Tibial nerve (tissue), 4 donors: ENCODE results near the gene DTYMK. TPM values are rescaled to one million over a fixed set of nuclear protein-coding genes. Genes with fewer than 3 reads are reported as not detected.

Experiments
- DNase-seq, 2 donors: peaks; one replicate each; pipeline ENCODE4 v3.0.0-alpha.2; 2019; ENCODE audit warnings: low spot score in 2 of 2
- H3K27ac ChIP-seq, 4 donors: fragments of 200-600 bp; sonication (generic) in 3 of 4; one replicate each; pipeline ENCODE4 v1.5.1; 2017 to 2019; ENCODE audit warnings: mild to moderate bottlenecking in 1 of 4
- H3K27me3 ChIP-seq, 2 donors: fragments of 200-600 bp; sonication (generic) in 1 of 2; one replicate each; pipeline versions ENCODE4 v1.5.1 to v1.6.0; 2017 to 2019
- H3K36me3 ChIP-seq, 3 donors: fragments of 200-600 bp; sonication (generic); one replicate each; pipeline ENCODE4 v1.5.1; 2018 to 2019
- H3K4me1 ChIP-seq, 4 donors: fragments of 200-600 bp; sonication (generic) in 3 of 4; one replicate each; pipeline ENCODE4 v1.5.1; 2017 to 2019
- H3K4me3 ChIP-seq, 4 donors: fragments of 200-600 bp; sonication (generic) in 3 of 4; one replicate each; pipeline ENCODE4 v1.5.1; 2017 to 2019; ENCODE audit warnings: mild to moderate bottlenecking in 1 of 4, moderate library complexity in 1 of 4
- H3K9me3 ChIP-seq, 4 donors: fragments of 200-600 bp; sonication (generic) in 3 of 4; one replicate each; pipeline ENCODE4 v1.5.1; 2017 to 2019
- CTCF ChIP-seq, 5 experiments: fragments of 200-600 bp in 3 of 5; fragments of 450-650 bp in 2 of 5; sonication (generic) in 3 of 5; IDR thresholded peaks; one replicate each; pipeline ENCODE4 v1.5.1; 2016 to 2019; ENCODE audit warnings: antibody characterized with exemption in 5 of 5, mild to moderate bottlenecking in 3 of 5, moderate library complexity in 2 of 5
- EP300 ChIP-seq, 2 donors: sonication (generic); formaldehyde crosslinking; IDR thresholded peaks; one replicate each; pipeline ENCODE4 v1.6.1; 2017; ENCODE audit warnings: antibody characterized with exemption in 2 of 2, mild to moderate bottlenecking in 1 of 2
- POLR2A ChIP-seq, 2 donors: fragments of 450-650 bp; IDR thresholded peaks; one replicate each; pipeline ENCODE4 v1.6.1; 2017; ENCODE audit warnings: antibody characterized with exemption in 2 of 2, mild to moderate bottlenecking in 2 of 2, moderate library complexity in 2 of 2
- WGBS, 2 donors: methylation state at CpG; one replicate each; pipeline ENCODE4 v1.1.5; 2018; 5-methylcytosine and 5-hydroxymethylcytosine counted together
- total RNA-seq, 4 donors: library from RNA; depleted of rRNA; stranded (reverse); fragments of >200 nt; gene quantifications; one replicate each; pipeline ENCODE4 v1.1.0, GENCODE V29; 2016

The DTYMK gene
- total RNA-seq: 10 to 100 TPM; 20.5 to 35.4 (median 21.3) TPM

DNA sequence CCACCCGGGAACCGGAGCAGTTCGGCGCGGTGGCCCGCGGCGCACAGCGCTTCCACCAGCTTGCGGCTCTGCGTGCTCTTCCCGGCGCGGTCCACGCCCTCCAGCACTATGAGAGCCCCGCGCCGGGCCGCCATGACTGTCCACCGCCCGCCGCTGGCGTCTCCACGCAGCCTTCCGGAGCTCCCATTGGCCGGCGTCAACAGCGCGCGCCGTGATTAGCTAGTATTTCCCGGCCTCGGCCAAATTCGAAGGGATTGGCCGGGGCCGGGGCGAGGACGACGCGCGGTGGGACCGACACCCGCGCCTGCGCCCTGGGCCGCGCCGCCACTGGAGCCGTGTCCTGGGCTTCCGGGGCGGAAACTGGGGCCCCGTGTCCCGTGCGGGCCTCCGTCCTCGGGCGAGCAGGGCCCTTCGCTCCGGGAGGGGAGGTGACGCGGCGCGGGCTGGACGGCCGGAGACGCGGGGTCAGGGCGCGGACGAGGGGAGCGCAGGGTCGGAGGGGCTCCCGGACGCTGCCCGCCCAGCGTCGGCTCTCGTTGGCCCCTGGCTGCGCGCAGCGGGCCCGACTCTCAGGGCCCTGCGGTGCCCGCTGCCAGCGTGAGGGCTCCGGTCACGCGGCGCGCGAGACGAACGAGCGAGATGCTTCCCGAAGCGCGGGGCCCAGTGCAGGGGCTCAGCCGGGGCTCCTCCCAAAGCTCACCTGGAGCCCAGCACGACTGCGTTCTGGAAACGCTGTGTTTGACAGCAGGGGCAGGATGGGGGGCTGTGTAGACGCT, at the start of gene DTYMK:
TSS of gene DTYMK (minus strand) at position 166 of the 776 bp plus-strand sequence. CDS start at position 134, 32 bp downstream.
- H3K27ac ChIP-seq: peak within 1 kb of the TSS; percentile 66 to 95 (median 92)
- TF ChIP-seq POLR2A (IDR thresholded peaks at IDR 0.05) (peak; percentile 52 to 86), CTCF (IDR thresholded peaks at IDR 0.05) (peak in 2 of 5 experiments; percentile 33 to 58), EP300 (IDR thresholded peaks at IDR 0.05) (peak; percentile 17 to 91)
- no peaks in the 10 kb centered on the region for H3K9me3 ChIP-seq
- peaks cover 0 to 44% (median 20%) of the 10 kb centered on the region in 4 donors for H3K4me1 ChIP-seq
- no peaks in the 10 kb centered on the region for H3K27me3 ChIP-seq
- WGBS, 2 donors: 1% methylated on average over 16 to 40 of the region's 102 CpGs
- DNase-seq: peak; percentile 89 to 90
- peaks cover 0 to 48% (median under 1%) of the 10 kb centered on the region in 3 donors for H3K36me3 ChIP-seq
- peak within 1 kb of the TSS; percentile 50 to 97 (median 72) for H3K4me3 ChIP-seq

GRCh38 chr2:241736111-241736510, 49.5 kb upstream of the DTYMK start:
- H3K27ac ChIP-seq: no peak overlapping the region
- DNase-seq: no peak
- peaks cover 0 to 31% (median 7%) of the 10 kb centered on the region in 4 donors for H3K4me1 ChIP-seq
- no peaks in the 10 kb centered on the region for H3K9me3 ChIP-seq
- TF ChIP-seq EP300 (IDR thresholded peaks at IDR 0.05): no peak
- no peak for TF ChIP-seq POLR2A (IDR thresholded peaks at IDR 0.05)
- TF ChIP-seq CTCF (IDR thresholded peaks at IDR 0.05): no peak
- H3K36me3 ChIP-seq: peaks cover 0 to 29% (median 0%) of the 10 kb centered on the region in 3 donors
- no peaks in the 10 kb centered on the region for H3K27me3 ChIP-seq
- peak overlapping the region in 1 of 4 donors; percentile 98 for H3K4me3 ChIP-seq
- 84 to 93% methylated on average over 3 of the region's 3 CpGs for WGBS, 2 donors

DNA sequence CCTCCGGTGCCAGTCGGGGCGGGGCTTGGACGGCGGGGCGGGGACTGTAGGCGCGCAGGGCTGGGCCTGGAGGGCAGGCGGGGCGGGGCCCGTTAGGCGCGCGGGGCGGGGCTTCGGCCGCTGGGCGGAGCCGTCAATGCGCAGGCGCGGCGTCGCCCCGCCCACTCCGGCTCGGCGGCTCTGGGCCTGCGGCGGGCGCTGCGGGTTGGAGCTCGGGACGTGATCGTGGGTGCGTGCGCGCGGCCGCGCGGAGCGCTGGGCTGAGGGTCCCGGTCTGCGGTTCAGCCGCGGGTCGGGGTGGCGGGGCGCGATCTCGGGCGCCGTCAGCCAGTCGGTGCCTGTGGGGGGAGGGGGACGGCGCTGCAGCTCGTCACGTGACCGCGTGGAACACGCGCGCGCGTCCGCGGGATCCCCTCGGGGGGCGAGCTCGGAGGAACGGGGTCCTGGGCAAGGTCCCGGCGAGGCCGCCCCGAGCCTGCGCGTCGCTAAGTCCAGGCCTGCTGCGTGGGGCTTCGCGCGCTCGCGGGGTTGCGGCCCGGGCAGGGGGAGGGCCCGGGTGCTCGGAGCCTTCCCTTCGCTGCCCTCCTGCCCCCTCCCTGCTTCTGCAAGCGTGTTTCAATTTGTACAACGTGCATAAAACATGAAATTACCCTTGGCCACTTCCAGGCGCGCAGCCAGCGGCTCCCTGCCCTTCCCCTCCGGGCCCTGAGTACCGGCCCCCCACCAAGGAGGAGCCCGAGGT, 48.0 kb upstream of the DTYMK start, which contains the start of gene D2HGDH:
TSS of gene D2HGDH (plus strand) at position 164 of the 742 bp plus-strand sequence. CDS start 595 bp downstream, outside the sequence.
- Histone ChIP-seq H3K36me3 (peaks cover 0 to 20% (median 0%) of the 10 kb centered on the region in 3 donors), H3K4me3 (peak within 1 kb of the TSS; percentile 85 to 98 (median 94)), H3K9me3 (no peaks in the 10 kb centered on the region), H3K4me1 (peaks cover 0 to 28% (median 7%) of the 10 kb centered on the region in 4 donors), H3K27ac (peak within 1 kb of the TSS; percentile 72 to 93 (median 90)), H3K27me3 (no peaks in the 10 kb centered on the region)
- DNase-seq: peak; percentile 90
- TF ChIP-seq CTCF (IDR thresholded peaks at IDR 0.05) (peak in 2 of 5 experiments; percentile 38 to 40), EP300 (IDR thresholded peaks at IDR 0.05) (no peak), POLR2A (IDR thresholded peaks at IDR 0.05) (peak; percentile 68 to 73)
- 0 to 1% methylated on average over 27 to 46 of the region's 98 CpGs for WGBS, 2 donors

- WGBS, 2 donors: 0 to 2% methylated on average over 13 to 22 of the region's 25 CpGs
- peaks cover 0 to 28% (median 7%) of the 10 kb centered on the region in 4 donors for H3K4me1 ChIP-seq
- H3K27me3 ChIP-seq: no peaks in the 10 kb centered on the region
- DNase-seq: no peak
- H3K9me3 ChIP-seq: no peaks in the 10 kb centered on the region
- H3K36me3 ChIP-seq: peaks cover 0 to 15% (median 0%) of the 10 kb centered on the region in 3 donors
- H3K27ac ChIP-seq: peak overlapping the region; percentile 66 to 90 (median 74)
- peak overlapping the region; percentile 66 to 95 (median 90) for H3K4me3 ChIP-seq
- TF ChIP-seq CTCF (IDR thresholded peaks at IDR 0.05): no peak
- TF ChIP-seq POLR2A (IDR thresholded peaks at IDR 0.05): no peak
- TF ChIP-seq EP300 (IDR thresholded peaks at IDR 0.05): no peak
Observed at GRCh38 chr2:241734208-241734466, 47.5 kb upstream of the DTYMK start.
